Lower lobe of right lung (tissue), 2 donors: Measurements from ENCODE around the gene UTP25. TPM values are rescaled to one million over a fixed set of nuclear protein-coding genes. Genes with fewer than 3 reads are reported as not detected.

ENCODE experiments used
- ATAC-seq, 2 donors: fragments of 200-7000 bp; cut with Tn5 transposase; one replicate each; pipeline ENCODE4 v1.9.1; 2020 to 2022; ENCODE audit warnings: mild to moderate bottlenecking in 2 of 2, moderate library complexity in 2 of 2
- DNase-seq: peaks from one replicate; pipeline ENCODE4 v3.0.0-alpha.2; 2020
- H3K27ac ChIP-seq: fragments of 200-600 bp; one replicate; pipeline ENCODE4 v1.8.0; 2022
- H3K27me3 ChIP-seq: fragments of 200-600 bp; one replicate; pipeline ENCODE4 v1.8.0; 2022; ENCODE audit warnings: low read depth
- H3K36me3 ChIP-seq: fragments of 200-600 bp; one replicate; pipeline ENCODE4 v1.8.0; 2022; ENCODE audit warnings: mild to moderate bottlenecking
- H3K4me1 ChIP-seq: fragments of 200-600 bp; one replicate; pipeline ENCODE4 v1.8.0; 2022
- H3K4me3 ChIP-seq: fragments of 200-600 bp; one replicate; pipeline ENCODE4 v1.8.0; 2022; ENCODE audit warnings: mild to moderate bottlenecking
- H3K9me3 ChIP-seq: fragments of 200-600 bp; one replicate; pipeline ENCODE4 v1.8.0; 2022
- intact Hi-C: fragments of 100-400 bp; cut with DNase I; formaldehyde crosslinking; loops from one replicate; pipeline ENCODE4 v1.11.0; 2022
- total RNA-seq: library from RNA; stranded (reverse); fragmentation: NEBNext Ultra II Directional; extraction: Animal tissue kit (Norgen Biotek cat#: 25700); gene quantifications from one replicate; pipeline ENCODE4 v1.2.1, GENCODE V29; 2021
- TF ChIP-seq, protein P1 (sequence below): fragments of 200-600 bp; IDR thresholded peaks from one replicate; pipeline ENCODE4 v1.8.0; 2022; ENCODE audit warnings: antibody characterized with exemption, mild to moderate bottlenecking
- donor health status: DM: no; HTN: yes; CAD: no; lungs with severe emphysema.

UTP25 gene
- total RNA-seq, 1 donor from 2014 or later, result 6.2 TPM

DNA sequence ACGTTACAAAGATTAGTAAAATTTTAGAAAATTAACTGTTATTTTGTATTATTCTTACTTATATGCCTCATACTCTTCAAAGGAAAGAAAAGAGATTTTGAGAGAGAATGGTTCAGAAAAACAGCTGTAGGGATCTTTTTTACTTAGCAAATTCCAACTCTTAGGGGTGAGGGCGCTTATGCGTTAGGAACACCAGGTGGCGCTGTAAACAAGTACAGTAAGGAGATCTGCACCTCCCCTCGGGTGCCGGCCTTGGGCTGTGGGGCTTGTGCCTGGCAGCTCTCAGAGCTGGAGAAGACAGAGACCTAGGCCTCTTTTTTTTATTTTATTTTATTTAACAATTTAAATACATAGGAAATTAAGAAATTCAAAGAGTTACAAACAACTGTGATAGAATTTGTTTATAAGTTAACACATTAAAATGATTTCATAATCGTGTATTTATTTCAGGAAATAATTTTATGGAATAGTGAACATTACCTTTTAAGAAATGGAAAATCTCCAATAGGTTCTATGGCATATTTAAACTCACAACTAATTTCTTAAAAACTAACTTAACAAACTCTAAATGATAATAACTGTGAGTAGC, 32.6 kb downstream of the UTP25 start:
- Histone ChIP-seq H3K36me3 (no peaks in the 10 kb centered on the region), H3K27ac (no peak overlapping the region), H3K27me3 (peaks cover 7% of the 10 kb centered on the region), H3K4me1 (no peaks in the 10 kb centered on the region), H3K9me3 (no peaks in the 10 kb centered on the region), H3K4me3 (no peak overlapping the region)
- TF ChIP-seq, protein P1, sequence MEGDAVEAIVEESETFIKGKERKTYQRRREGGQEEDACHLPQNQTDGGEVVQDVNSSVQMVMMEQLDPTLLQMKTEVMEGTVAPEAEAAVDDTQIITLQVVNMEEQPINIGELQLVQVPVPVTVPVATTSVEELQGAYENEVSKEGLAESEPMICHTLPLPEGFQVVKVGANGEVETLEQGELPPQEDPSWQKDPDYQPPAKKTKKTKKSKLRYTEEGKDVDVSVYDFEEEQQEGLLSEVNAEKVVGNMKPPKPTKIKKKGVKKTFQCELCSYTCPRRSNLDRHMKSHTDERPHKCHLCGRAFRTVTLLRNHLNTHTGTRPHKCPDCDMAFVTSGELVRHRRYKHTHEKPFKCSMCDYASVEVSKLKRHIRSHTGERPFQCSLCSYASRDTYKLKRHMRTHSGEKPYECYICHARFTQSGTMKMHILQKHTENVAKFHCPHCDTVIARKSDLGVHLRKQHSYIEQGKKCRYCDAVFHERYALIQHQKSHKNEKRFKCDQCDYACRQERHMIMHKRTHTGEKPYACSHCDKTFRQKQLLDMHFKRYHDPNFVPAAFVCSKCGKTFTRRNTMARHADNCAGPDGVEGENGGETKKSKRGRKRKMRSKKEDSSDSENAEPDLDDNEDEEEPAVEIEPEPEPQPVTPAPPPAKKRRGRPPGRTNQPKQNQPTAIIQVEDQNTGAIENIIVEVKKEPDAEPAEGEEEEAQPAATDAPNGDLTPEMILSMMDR, result peak; percentile 90
- peak; percentile 84 to 88 for ATAC-seq
- peak; percentile 81 for DNase-seq
- intact Hi-C loops, result no loop called here

DNA sequence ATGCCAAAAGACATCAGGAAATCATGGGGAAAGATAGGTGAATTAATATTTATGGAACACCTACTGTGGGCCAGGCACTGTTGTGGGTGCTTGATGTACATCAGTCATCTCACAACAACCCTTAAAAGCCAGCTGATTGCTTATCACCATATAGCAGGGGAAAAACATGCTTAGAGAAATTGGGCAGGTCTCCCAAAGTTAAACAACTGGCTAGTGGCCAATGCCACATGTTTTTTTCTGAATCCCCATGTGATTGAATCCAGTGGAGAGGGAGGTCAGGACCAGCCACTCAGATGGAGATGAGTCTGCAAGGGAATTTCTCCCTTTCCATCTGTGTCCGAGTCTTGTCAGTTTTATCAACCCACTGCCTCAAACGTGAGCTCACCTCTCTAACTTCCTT, 33.5 kb downstream of the UTP25 start:
- Histone ChIP-seq H3K4me1 (no peaks in the 10 kb centered on the region), H3K36me3 (no peaks in the 10 kb centered on the region), H3K27me3 (peaks cover 7% of the 10 kb centered on the region), H3K9me3 (no peaks in the 10 kb centered on the region), H3K27ac (no peak overlapping the region), H3K4me3 (no peak overlapping the region)
- intact Hi-C loops, result no loop called here
- TF ChIP-seq, protein P1, result no peak
- no peak for DNase-seq
- ATAC-seq, result no peak

DNA sequence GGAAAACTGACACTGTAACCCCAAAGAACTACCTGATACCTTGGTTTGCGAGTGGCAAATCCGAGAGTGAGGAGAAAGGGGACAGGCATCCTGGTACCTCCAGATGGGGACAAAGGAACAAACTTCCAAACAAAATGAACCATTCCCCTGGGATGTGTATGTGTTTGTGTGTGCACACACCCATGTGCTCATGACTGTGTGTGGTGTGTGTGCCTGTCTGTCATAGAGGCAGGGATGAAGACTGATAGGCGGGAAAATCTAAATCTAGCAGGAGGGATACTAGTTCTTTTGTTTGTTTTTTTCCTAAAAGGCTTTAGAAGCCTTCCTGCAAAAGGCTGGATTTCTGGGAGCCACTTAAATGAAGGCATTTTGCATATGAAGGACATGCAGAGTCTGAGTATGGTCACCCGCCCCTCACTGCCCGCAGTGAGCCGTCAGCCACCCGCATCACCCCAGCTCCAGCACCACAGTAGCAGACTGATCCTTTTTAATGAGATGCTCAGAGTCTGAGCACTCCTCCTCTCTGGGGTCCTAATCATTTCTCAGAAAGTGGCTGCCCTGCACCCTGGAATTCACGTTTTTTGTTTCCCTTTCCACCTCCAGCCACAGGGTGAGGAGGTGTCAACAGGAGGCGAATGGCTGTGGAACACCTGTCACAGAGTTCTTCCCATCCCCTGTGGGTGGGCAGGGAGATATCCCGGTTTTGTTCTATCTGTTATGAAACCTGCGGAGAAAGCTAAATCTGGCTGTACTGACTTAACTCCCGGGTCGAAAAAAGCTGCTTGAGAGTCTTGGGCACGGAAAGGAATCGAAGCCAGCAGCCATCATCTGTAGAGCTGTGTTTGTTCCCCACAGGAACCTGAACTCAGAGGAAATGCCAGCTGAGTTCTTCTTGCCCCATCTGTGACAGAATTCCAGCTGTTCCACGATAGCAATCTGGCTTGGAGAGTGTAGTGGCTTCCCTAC, 34.9 kb downstream of the UTP25 start:
- no peak for ATAC-seq
- peaks cover 7% of the 10 kb centered on the region for H3K27me3 ChIP-seq
- intact Hi-C loops, result no loop called here
- H3K27ac ChIP-seq, result no peak overlapping the region
- H3K4me1 ChIP-seq, result no peaks in the 10 kb centered on the region
- no peak overlapping the region for H3K4me3 ChIP-seq
- no peaks in the 10 kb centered on the region for H3K36me3 ChIP-seq
- TF ChIP-seq, protein P1, result no peak
- DNase-seq, result no peak
- H3K9me3 ChIP-seq, result peaks cover 3% of the 10 kb centered on the region

DNA sequence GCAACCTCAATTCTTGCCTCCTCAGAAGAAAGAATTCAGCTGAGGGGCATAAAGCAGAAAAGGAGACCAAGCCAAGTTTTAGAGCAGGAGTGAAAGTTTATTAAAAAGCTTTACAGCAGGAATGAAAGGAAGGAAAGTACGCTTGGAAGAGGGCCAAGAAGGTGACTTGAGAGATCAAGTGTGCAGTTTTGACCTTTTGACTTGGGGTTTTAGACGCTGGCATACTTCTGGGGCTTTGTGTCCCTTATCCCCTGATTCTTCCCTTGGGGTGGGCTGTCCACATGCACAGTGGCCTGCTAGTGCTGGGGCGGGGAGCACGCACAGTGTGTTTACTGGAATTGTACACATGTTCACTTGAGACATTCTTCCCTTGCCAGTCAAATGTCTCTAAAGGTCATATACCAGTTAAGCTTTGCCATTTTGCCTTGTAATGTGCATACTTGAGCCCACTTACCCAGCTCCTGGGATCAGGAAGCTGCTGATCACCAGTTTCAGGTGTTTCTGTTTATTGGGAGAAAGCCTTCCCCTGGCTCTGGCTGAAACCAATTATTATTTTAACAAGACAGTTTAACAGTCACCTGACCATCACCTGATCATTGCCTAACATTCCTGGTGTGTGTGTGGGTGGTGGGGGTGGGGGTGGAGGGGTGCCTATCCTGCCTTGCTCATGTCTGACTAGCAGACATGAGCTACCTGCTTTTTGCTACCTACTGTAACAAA, 36.2 kb downstream of the UTP25 start:
- TF ChIP-seq, protein P1, result no peak
- Histone ChIP-seq H3K9me3 (peaks cover 3% of the 10 kb centered on the region), H3K4me3 (no peak overlapping the region), H3K36me3 (no peaks in the 10 kb centered on the region), H3K27ac (no peak overlapping the region), H3K27me3 (peaks cover 7% of the 10 kb centered on the region), H3K4me1 (no peaks in the 10 kb centered on the region)
- DNase-seq (no peak), ATAC-seq (peak in 1 of 2 donors; percentile 23)
- intact Hi-C loops, result no loop called here

DNA sequence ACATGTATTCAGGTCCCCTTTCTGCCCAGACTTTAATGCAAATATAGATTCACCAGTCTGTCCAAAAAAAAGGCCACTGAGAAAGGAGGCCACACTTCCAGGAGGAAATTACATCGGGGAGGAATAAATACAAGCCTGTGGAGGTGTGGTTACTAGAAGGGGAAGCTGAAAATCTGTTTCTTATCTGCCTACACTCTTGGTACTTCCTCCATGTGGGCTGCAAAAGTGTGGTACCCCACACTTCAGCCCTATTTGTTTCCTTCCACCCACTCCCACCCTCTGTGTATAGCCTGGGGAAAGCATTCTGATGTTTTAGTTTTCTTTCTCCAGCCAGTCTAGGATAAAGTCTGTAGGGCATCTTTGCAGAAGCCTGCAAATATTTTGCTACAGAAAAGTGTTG, 38.4 kb downstream of the UTP25 start:
- H3K4me3 ChIP-seq, result no peak overlapping the region
- ATAC-seq (no peak), DNase-seq (no peak)
- H3K9me3 ChIP-seq, result peaks cover 3% of the 10 kb centered on the region
- intact Hi-C loops, result no loop called here
- TF ChIP-seq, protein P1, result no peak
- no peaks in the 10 kb centered on the region for H3K4me1 ChIP-seq
- no peaks in the 10 kb centered on the region for H3K36me3 ChIP-seq
- peaks cover 7% of the 10 kb centered on the region for H3K27me3 ChIP-seq
- H3K27ac ChIP-seq, result no peak overlapping the region
